ENCODE results near the gene CEND1. TPM values are rescaled to one million over a fixed set of nuclear protein-coding genes. Genes with fewer than 3 reads are reported as not detected.

The CEND1 gene
- total and polyA plus RNA-seq, 2 experiments from 2014 or later: not detected

DNA sequence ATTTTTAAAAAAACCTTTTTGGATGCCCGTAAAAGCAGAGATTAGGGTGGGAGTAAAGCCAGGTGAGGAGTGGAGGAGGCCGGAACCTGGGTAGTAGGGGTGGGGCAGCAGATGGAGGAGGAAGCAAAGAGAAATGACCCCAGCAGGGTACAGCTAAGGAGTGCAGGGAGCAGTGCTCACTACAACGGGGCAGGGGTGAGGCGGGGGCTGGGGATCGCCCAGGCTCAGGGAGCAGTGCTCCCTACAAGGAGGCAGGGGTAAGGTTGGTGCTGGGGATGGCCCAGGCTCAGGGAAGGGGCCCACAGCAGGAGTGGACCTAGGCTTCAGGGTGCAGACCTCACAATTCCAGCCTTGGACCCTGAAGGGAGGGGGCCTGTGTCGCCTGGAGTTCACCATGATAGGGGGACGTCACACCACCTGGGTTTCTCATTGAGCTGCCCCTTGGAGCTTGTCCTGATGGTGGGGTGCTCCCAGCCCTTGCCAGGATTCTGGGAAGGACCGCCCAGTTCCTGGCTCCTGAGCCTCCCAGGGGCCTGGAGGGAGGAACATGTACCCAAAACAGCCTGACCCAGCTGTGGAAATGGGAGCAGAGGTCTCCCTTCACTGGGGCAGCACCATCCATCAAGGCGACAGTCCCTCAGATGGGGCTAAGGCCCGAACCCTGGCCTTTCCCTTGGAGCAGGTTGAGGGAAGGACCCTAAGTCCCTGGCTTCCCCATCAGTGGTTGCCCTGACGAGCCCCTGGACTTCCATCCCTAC lies 26.0 kb upstream of the CEND1 start:
- no peaks in the 10 kb centered on the region for H3K27me3 ChIP-seq
- no peak overlapping the region for H3K27ac ChIP-seq
- no peak overlapping the region for H3K4me3 ChIP-seq
- WGBS (ENCODE audit: low lambda C conversion rate, missing lambda C conversion rate): 95% methylated on average over 9 of the region's 11 CpGs
- H3K36me3 ChIP-seq (replicated peaks; ENCODE audit: insufficient read depth, low read depth): no peaks in the 10 kb centered on the region
- H3K4me1 ChIP-seq (ENCODE audit: insufficient read depth): peaks cover 15% of the 10 kb centered on the region
- no peak overlapping the region for H2AFZ ChIP-seq
- H4K20me1 ChIP-seq (ENCODE audit: insufficient read depth, poor library complexity, severe bottlenecking): peaks cover 17% of the 10 kb centered on the region
- no peaks in the 10 kb centered on the region for H3K9me2 ChIP-seq (replicated peaks; ENCODE audit: insufficient read depth)
- H3K9me3 ChIP-seq (ENCODE audit: low read depth): no peaks in the 10 kb centered on the region
- peaks cover 21% of the 10 kb centered on the region for H3K79me2 ChIP-seq
- no peak overlapping the region for H3K4me2 ChIP-seq
- TF ChIP-seq EZH2phosphoT487 (IDR thresholded peaks at IDR 0.05; ENCODE audit: low read depth, severe bottlenecking, unreplicated experiment): no peak
- TF ChIP-seq, protein P1, sequence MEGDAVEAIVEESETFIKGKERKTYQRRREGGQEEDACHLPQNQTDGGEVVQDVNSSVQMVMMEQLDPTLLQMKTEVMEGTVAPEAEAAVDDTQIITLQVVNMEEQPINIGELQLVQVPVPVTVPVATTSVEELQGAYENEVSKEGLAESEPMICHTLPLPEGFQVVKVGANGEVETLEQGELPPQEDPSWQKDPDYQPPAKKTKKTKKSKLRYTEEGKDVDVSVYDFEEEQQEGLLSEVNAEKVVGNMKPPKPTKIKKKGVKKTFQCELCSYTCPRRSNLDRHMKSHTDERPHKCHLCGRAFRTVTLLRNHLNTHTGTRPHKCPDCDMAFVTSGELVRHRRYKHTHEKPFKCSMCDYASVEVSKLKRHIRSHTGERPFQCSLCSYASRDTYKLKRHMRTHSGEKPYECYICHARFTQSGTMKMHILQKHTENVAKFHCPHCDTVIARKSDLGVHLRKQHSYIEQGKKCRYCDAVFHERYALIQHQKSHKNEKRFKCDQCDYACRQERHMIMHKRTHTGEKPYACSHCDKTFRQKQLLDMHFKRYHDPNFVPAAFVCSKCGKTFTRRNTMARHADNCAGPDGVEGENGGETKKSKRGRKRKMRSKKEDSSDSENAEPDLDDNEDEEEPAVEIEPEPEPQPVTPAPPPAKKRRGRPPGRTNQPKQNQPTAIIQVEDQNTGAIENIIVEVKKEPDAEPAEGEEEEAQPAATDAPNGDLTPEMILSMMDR (IDR thresholded peaks at IDR 0.05; ENCODE audit: poor library complexity): no peak
- no peak for TF ChIP-seq EZH2 (IDR thresholded peaks at IDR 0.05; ENCODE audit: borderline replicate concordance)
- DNase-seq (ENCODE audit: low spot score): no peak

GRCh38 chr11:813456-814096 lies 23.7 kb upstream of the CEND1 start:
- no peak overlapping the region for H3K4me3 ChIP-seq
- no peak overlapping the region for H2AFZ ChIP-seq
- no peak overlapping the region for H3K27ac ChIP-seq
- H3K27me3 ChIP-seq: no peaks in the 10 kb centered on the region
- H4K20me1 ChIP-seq (ENCODE audit: insufficient read depth, poor library complexity, severe bottlenecking): peaks cover 22% of the 10 kb centered on the region
- no peaks in the 10 kb centered on the region for H3K9me3 ChIP-seq (ENCODE audit: low read depth)
- peaks cover 28% of the 10 kb centered on the region for H3K79me2 ChIP-seq
- H3K36me3 ChIP-seq (replicated peaks; ENCODE audit: insufficient read depth, low read depth): no peaks in the 10 kb centered on the region
- H3K9me2 ChIP-seq (replicated peaks; ENCODE audit: insufficient read depth): no peaks in the 10 kb centered on the region
- H3K4me2 ChIP-seq: no peak overlapping the region
- WGBS (ENCODE audit: low lambda C conversion rate, missing lambda C conversion rate): 91% methylated on average over 9 of the region's 9 CpGs
- H3K4me1 ChIP-seq (ENCODE audit: insufficient read depth): peaks cover 9% of the 10 kb centered on the region
- TF ChIP-seq EZH2 (IDR thresholded peaks at IDR 0.05; ENCODE audit: borderline replicate concordance) (no peak), EZH2phosphoT487 (IDR thresholded peaks at IDR 0.05; ENCODE audit: low read depth, severe bottlenecking, unreplicated experiment) (no peak)
- TF ChIP-seq, protein P1 (IDR thresholded peaks at IDR 0.05; ENCODE audit: poor library complexity): no peak
- no peak for DNase-seq (ENCODE audit: low spot score)

GRCh38 chr11:813072-813455 lies 23.2 kb upstream of the CEND1 start:
- TF ChIP-seq, protein P1 (IDR thresholded peaks at IDR 0.05; ENCODE audit: poor library complexity): no peak
- TF ChIP-seq EZH2phosphoT487 (IDR thresholded peaks at IDR 0.05; ENCODE audit: low read depth, severe bottlenecking, unreplicated experiment): no peak
- TF ChIP-seq EZH2 (IDR thresholded peaks at IDR 0.05; ENCODE audit: borderline replicate concordance): no peak
- peaks cover 22% of the 10 kb centered on the region for H4K20me1 ChIP-seq (ENCODE audit: insufficient read depth, poor library complexity, severe bottlenecking)
- H2AFZ ChIP-seq: no peak overlapping the region
- H3K9me2 ChIP-seq (replicated peaks; ENCODE audit: insufficient read depth): no peaks in the 10 kb centered on the region
- no peaks in the 10 kb centered on the region for H3K36me3 ChIP-seq (replicated peaks; ENCODE audit: insufficient read depth, low read depth)
- H3K9me3 ChIP-seq (ENCODE audit: low read depth): no peaks in the 10 kb centered on the region
- no peak for DNase-seq (ENCODE audit: low spot score)
- H3K27ac ChIP-seq: no peak overlapping the region
- WGBS (ENCODE audit: low lambda C conversion rate, missing lambda C conversion rate): 98% methylated on average over 6 of the region's 6 CpGs
- H3K4me1 ChIP-seq (ENCODE audit: insufficient read depth): peaks cover 7% of the 10 kb centered on the region
- peaks cover 34% of the 10 kb centered on the region for H3K79me2 ChIP-seq
- H3K27me3 ChIP-seq: no peaks in the 10 kb centered on the region
- H3K4me3 ChIP-seq: no peak overlapping the region
- H3K4me2 ChIP-seq: no peak overlapping the region

All from hepatocyte (in vitro differentiated cells).